Ishikawa (cell line): ENCODE data around the gene MTHFS.

Experiments
- CEBPB ChIP-seq: IDR thresholded peaks from 2 replicates; pipeline ENCODE4 v1.6.1; 2012
- CREB1 ChIP-seq: IDR thresholded peaks from 2 replicates; pipeline ENCODE4 v1.6.1; 2012; ENCODE audit warnings: low read depth
- EGR1 ChIP-seq: IDR thresholded peaks from 2 replicates; pipeline ENCODE4 v1.6.1; 2012
- EP300 ChIP-seq: IDR thresholded peaks from 2 replicates; pipeline ENCODE4 v1.6.1; 2012; ENCODE audit warnings: borderline replicate concordance
- FOXM1 ChIP-seq: IDR thresholded peaks from 2 replicates; pipeline ENCODE4 v1.6.1; 2012; ENCODE audit warnings: low read depth, borderline replicate concordance
- NFIC ChIP-seq: IDR thresholded peaks from 2 replicates; pipeline ENCODE4 v1.6.1; 2012
- RAD21 ChIP-seq: IDR thresholded peaks from 2 replicates; pipeline ENCODE4 v1.6.1; 2012; ENCODE audit warnings: low read depth
- TAF1 ChIP-seq: IDR thresholded peaks from 2 replicates; pipeline ENCODE4 v1.6.1; 2012; ENCODE audit warnings: low read depth, mild to moderate bottlenecking
- TCF12 ChIP-seq: IDR thresholded peaks from 2 replicates; pipeline ENCODE4 v1.6.1; 2012; ENCODE audit warnings: low read depth
- TEAD4 ChIP-seq: IDR thresholded peaks from 2 replicates; pipeline ENCODE4 v1.6.1; 2012
- YY1 ChIP-seq: IDR thresholded peaks from 2 replicates; pipeline ENCODE4 v1.6.1; 2012; ENCODE audit warnings: low read depth
- ZBTB7A ChIP-seq: IDR thresholded peaks from 2 replicates; pipeline ENCODE4 v1.6.1; 2012; ENCODE audit warnings: low read depth
- TF ChIP-seq, protein P1 (sequence below): IDR thresholded peaks from 2 replicates; pipeline ENCODE4 v1.6.1; 2012; ENCODE audit warnings: low read depth, mild to moderate bottlenecking
- TF ChIP-seq, protein P2 (sequence below): IDR thresholded peaks from 2 replicates; pipeline ENCODE4 v1.6.1; 2012
- TF ChIP-seq, protein P3 (sequence below): IDR thresholded peaks from 2 replicates; pipeline ENCODE4 v1.6.1; 2012

Gene MTHFS

DNA sequence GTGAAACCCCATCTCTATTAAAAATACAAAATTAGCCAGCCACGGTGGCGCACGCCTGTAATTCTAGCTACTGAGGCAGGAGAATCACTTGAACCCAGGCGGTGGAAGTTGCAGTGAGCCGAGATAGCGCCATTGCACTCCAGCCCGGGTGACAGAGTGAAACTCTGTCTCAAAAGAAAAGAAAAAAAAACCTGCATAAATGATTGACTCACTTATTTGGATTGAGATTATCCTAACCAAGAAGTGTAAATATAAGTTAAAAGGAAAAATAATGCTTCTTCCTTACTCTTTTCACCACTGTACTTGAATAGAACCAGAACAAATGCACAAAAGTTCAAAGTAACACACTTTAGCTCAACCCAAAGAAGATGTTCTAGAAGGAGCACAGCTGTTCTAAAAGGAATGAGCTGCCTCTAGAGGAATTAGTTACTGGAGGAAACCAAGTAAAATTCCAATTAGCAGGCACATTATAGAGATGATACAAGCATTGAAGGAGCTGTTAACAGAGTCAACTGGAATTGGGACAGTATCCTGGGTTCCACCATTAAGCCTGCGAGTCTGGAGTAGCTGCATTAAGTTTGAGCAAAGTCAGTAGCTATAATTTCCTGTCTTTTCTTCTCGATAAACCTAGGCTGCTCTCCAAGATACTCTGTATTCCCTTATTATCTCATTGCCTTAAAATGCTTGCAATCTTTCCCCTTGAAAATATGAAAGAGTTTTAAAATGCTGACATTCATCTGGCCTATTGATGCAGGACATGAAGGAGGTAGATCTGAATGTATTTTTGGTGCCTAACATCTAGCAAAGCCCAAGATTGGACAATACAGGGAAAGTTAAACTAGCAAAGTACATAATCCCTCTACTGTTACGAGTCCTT lies 9.5 kb downstream of the MTHFS start:
- no peak for TF ChIP-seq NFIC
- no peak for TF ChIP-seq TEAD4
- TF ChIP-seq, protein P1, sequence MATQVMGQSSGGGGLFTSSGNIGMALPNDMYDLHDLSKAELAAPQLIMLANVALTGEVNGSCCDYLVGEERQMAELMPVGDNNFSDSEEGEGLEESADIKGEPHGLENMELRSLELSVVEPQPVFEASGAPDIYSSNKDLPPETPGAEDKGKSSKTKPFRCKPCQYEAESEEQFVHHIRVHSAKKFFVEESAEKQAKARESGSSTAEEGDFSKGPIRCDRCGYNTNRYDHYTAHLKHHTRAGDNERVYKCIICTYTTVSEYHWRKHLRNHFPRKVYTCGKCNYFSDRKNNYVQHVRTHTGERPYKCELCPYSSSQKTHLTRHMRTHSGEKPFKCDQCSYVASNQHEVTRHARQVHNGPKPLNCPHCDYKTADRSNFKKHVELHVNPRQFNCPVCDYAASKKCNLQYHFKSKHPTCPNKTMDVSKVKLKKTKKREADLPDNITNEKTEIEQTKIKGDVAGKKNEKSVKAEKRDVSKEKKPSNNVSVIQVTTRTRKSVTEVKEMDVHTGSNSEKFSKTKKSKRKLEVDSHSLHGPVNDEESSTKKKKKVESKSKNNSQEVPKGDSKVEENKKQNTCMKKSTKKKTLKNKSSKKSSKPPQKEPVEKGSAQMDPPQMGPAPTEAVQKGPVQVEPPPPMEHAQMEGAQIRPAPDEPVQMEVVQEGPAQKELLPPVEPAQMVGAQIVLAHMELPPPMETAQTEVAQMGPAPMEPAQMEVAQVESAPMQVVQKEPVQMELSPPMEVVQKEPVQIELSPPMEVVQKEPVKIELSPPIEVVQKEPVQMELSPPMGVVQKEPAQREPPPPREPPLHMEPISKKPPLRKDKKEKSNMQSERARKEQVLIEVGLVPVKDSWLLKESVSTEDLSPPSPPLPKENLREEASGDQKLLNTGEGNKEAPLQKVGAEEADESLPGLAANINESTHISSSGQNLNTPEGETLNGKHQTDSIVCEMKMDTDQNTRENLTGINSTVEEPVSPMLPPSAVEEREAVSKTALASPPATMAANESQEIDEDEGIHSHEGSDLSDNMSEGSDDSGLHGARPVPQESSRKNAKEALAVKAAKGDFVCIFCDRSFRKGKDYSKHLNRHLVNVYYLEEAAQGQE = no peak
- TF ChIP-seq CEBPB = no peak
- TF ChIP-seq RAD21 = no peak
- TF ChIP-seq FOXM1 = no peak
- TF ChIP-seq EP300 = no peak
- TF ChIP-seq TCF12 = no peak
- TF ChIP-seq, protein P2, sequence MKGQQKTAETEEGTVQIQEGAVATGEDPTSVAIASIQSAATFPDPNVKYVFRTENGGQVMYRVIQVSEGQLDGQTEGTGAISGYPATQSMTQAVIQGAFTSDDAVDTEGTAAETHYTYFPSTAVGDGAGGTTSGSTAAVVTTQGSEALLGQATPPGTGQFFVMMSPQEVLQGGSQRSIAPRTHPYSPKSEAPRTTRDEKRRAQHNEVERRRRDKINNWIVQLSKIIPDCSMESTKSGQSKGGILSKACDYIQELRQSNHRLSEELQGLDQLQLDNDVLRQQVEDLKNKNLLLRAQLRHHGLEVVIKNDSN = no peak
- no peak for TF ChIP-seq TAF1
- no peak for TF ChIP-seq ZBTB7A
- no peak for TF ChIP-seq CREB1
- TF ChIP-seq, protein P3, sequence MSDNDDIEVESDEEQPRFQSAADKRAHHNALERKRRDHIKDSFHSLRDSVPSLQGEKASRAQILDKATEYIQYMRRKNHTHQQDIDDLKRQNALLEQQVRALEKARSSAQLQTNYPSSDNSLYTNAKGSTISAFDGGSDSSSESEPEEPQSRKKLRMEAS = no peak
- no peak for TF ChIP-seq EGR1
- TF ChIP-seq YY1 = no peak

DNA sequence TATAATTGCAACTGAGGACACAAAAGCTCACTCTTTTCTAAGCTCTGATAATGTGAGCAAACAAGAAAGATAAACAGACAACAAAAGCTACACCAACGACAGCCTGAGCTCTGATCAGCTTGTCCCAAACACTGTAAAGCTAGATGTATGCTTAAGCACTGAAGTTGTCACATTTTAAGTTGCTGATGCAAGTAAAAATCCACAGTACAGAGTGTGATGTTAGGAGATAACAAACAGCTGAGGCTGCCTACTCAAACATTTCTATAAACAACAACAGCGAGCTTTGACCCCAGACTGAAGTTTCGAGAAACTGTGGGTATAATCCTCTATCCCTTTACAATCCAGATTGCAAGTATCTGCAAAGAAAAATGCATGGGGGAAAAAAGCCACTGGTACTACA lies 10.7 kb downstream of the MTHFS start:
- TF ChIP-seq, protein P2 = no peak
- TF ChIP-seq EGR1 = no peak
- no peak for TF ChIP-seq NFIC
- no peak for TF ChIP-seq CREB1
- no peak for TF ChIP-seq YY1
- no peak for TF ChIP-seq TAF1
- TF ChIP-seq EP300 = no peak
- no peak for TF ChIP-seq CEBPB
- no peak for TF ChIP-seq FOXM1
- TF ChIP-seq, protein P3 = no peak
- no peak for TF ChIP-seq TEAD4
- TF ChIP-seq, protein P1 = no peak
- no peak for TF ChIP-seq ZBTB7A
- no peak for TF ChIP-seq TCF12
- TF ChIP-seq RAD21 = no peak

DNA sequence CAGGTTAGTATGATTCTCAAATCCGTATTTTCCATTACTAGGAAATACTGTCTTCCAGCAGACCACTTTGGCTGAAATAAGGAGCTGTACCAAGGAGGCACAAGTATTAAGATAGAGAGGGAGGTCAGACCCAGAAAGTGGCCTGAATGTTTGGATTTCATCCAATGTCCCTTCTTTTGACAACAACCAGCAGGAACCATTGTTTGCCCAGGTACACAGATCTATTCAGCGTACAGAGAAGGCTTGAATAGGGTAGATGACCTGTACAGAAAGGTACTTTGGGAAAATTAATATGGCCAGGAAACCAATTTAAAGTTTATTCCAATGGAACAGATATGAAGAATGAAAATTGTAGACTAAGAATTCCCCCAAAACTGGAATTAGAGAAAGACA lies 12.6 kb downstream of the MTHFS start:
- TF ChIP-seq NFIC = no peak
- no peak for TF ChIP-seq RAD21
- no peak for TF ChIP-seq TCF12
- no peak for TF ChIP-seq CREB1

DNA sequence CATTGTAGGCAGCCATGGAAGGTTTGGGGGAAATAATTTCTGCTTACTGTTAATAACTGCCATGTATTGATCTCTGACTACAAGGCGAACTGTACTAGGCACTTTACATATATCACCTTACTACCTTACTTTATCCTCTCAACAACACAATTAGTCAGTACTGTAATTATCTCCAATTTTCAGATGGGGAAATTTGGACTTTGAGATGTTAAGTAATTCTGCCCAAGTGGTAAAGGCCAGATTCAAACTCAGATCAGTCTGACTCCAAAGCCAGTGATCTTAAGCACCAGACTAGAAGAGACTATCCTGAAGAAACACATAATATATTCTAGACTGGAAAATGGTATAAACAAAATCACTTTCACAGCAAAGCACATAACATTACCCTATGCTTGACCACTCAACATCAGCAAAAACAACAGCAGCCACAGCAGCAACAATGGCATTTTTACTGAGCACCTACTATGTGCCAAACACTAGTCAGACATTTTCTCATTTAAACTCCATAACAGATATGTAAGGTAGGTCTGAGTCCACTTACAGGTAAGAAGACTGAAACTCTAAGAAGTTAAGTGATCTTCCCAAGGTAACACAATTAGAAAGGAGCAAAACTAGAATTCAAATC lies 13.1 kb downstream of the MTHFS start:
- TF ChIP-seq FOXM1 (no peak), NFIC (no peak), CREB1 (no peak), CEBPB (no peak), ZBTB7A (no peak), RAD21 (no peak), TAF1 (no peak), EP300 (no peak)
- TF ChIP-seq, protein P3 = no peak
- TF ChIP-seq, protein P2 = no peak

DNA sequence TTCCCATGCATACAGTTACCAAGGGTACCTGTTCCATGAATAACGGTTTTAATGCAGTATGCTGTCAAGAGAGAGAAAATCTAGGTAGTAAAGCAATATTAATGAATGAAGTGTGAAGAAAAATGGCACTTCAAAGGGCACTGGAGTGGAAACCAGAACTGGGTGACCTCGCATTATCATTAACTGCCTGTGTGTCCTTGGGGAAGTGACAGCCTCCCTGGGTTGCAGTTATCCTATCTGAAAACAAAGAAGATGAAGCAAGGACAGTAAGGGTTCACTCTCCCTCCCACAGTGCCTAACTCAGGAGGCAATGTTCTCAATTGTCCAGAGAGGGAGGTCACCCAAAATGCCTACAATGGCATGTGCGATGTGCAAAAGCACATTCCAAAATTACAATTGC lies 15.1 kb downstream of the MTHFS start:
- TF ChIP-seq RAD21 = no peak
- TF ChIP-seq CREB1 = no peak
- TF ChIP-seq, protein P2 = no peak
- no peak for TF ChIP-seq EGR1
- no peak for TF ChIP-seq TEAD4
- no peak for TF ChIP-seq TAF1
- TF ChIP-seq ZBTB7A = no peak
- no peak for TF ChIP-seq EP300
- TF ChIP-seq, protein P3 = no peak
- no peak for TF ChIP-seq NFIC
- no peak for TF ChIP-seq TCF12
- TF ChIP-seq CEBPB = no peak
- TF ChIP-seq, protein P1 = no peak
- TF ChIP-seq FOXM1 = no peak
- TF ChIP-seq YY1 = no peak
